C1 segment of cervical spinal cord (tissue), 14 donors: ENCODE measurements around the gene STX8.
"Not testable (repeated sequence)": the region's sequence is repeated elsewhere in the genome, so short reads cannot be mapped to it uniquely, and the experiment has no call there.

Experiments
- DNase-seq, 14 donors: peaks; one replicate each; lab custom pipeline; 2025; lab: John Stamatoyannopoulos, UW

Gene STX8

DNA sequence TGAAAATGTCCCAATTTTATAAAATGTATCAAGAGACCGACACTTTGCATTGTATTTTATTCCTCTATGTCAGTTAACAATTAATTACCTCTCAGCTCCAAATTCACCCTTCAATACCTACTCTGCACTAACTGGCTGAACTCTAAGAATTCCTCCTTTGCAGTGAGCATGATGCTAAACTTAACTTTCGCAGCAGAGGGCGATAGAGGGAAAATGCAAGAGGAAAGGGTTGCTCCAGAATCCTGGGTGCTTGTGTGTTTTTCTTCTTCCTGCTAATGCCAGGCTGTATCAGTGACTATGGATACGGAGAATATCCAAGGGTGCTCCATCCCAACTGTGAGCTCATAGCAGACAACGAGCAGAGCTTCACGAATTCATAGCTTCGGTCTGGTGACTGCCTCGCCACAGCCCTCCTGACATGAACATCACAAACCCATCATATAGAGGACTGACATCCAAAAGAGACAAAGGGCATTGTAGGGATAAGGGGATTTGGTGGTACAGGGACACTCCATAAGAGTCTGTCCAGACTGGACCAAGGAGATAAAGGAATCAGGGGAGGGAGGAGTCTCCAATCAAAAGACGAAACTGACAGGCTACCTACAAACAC lies 172.9 kb downstream of the STX8 start:
- DNase-seq, result peak in 1 of 14 donors; percentile 0

GRCh38 chr17:9401434-9401833 lies 174.2 kb downstream of the STX8 start:
- no peak for DNase-seq

DNA sequence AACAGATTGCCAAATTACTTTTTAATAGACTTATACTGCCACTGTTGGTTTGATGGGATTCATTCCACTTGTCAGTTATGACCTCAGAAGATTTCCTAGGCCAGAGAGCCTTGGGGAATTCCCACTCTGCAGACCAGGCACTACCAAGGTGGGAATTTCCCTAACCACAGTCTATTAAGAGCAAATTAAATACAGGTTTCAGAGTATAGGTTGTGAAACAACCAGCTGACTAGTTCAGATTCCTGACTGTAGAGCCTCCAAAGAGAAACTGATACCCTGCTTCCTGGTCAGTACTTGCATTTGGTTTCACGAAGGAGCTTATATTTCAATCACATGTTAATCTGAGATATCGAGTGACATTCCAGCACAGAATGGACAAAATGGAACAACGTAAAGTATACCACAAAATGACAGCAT lies 186.5 kb downstream of the STX8 start:
- DNase-seq, result no peak

DNA sequence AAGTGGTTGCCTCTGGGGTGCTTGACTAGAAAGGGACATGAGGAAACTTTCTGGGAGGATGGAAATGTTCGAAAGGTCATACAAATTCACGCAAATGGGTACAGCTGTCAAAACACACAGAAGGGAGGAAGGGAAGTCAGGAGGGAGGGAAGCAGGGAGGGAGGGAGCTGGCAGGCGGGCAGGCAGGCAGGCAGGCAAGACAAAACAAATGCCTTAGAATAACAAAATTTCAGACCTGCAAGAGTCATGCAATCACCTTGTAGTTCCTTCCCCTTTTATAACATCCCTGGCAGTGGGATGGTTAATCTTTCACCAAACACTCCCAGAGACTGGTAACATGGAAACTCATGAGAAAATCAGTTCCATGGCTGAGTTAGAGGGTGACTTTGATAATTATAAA lies 189.2 kb downstream of the STX8 start:
- DNase-seq, result no peak

DNA sequence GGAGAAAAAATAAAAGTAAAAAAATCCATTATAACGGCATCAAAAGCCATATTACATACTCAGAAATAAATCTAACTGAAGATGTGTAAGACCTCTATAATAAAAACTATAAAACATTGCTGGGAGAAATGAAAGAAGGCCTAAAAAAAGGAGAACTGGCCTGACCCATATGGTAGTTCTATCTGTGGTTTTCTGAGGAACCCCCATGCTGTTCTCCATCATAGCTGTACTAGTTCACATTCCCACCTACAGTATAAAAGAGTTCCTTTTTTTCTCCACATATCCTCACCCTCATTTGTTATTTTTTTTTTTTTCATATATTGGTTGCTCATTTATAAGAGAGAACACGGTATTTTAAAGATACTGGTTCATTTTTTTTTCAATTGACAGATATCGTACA lies 191.8 kb downstream of the STX8 start:
- no peak for DNase-seq

- no peak for DNase-seq
Observed at GRCh38 chr17:9382626-9383025, 193.0 kb downstream of the STX8 start.

DNA sequence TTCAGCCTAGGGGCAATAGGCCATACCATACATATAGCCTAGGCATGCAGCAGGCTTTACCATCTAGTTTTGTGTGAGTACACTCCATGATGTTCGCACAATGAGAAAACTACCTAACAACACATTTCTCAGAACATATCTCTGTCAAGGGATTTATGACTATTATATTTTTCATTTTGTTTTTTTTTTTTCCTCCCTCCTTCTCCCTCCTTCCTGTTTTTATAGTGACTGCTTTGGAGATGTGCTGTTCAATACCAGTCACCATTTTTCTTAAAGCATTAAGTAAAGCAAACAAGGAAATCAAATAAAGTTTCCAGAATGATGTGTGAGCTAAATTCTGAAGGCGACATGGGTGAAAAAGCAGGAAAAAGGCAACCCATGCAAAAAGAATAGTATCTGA lies 194.6 kb downstream of the STX8 start:
- no peak for DNase-seq

DNA sequence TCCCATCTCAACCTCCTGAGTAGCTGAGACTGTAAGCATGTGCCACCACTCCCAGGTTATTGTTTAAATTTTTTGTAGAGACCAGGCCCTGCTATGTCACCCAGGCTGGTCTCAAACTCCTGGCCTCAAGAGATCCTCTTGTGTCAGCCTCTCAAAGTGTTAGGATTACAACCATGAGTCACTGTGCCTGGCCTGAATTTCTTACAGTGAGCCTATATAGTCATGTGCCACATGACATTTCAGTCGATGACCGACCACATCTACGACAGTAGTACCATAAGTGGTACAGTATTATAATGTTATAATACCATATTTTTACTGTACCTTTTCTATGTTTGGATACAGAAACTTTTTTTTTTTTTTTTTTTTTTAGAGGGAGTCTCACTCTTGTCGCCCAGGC lies 195.3 kb downstream of the STX8 start:
- no peak for DNase-seq

GRCh38 chr17:9376177-9376576 lies 199.4 kb downstream of the STX8 start:
- DNase-seq, result not testable (repeated sequence)

GRCh38 chr17:9371019-9371418 lies 204.6 kb downstream of the STX8 start:
- no peak for DNase-seq

DNA sequence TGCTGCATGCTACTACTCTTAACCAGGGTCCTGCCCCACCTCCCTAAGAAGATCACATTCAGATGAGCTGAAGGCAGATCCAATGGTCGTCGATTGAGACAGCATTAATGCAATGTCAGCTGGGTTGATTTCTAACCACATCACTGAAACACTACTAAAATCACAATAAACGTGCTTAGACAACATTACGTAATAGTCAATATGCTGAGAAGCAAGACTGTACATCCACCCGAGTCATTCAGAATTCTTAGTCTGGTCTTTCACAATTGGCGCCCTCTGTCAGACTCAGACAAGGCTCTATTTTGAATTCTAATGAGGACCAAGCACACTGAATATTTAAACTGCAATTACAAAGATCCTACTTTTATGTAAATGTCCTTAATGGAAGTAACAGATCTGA lies 205.2 kb downstream of the STX8 start:
- no peak for DNase-seq

GRCh38 chr17:9368631-9369030 lies 207.0 kb downstream of the STX8 start:
- DNase-seq, result no peak

GRCh38 chr17:9367156-9367555 lies 208.5 kb downstream of the STX8 start:
- no peak for DNase-seq

DNA sequence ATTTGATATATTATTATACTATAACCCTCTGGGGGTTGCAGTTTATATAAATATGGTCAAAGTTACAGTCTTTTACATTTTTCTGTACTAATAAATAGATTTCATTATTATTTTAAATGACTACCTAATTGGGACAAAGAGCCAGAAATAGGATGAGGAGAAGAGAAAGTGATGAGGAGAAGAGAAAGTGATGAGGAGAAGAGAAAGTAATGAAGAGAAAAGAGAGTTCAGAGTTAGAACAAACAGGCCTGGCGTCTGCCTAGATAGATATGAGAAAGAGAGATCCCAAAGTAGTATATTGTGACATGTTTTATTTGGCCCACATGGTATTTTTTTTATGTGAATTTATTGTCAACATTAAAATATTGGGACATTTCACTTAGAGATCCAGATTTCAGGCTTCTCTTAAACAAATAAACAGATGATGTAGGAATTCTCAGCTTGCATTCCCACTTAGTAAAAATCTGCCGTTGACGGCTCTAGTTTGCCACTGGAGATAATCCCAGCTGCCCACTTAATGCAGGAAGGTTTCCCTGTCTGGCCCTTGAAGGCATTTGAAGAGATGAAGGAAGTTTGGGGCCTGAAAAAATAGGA lies 210.7 kb downstream of the STX8 start:
- no peak for DNase-seq

- no peak for DNase-seq
Observed at GRCh38 chr17:9363440-9364350, 211.9 kb downstream of the STX8 start.

- no peak for DNase-seq
Observed at GRCh38 chr17:9361188-9361955, 214.2 kb downstream of the STX8 start.

DNA sequence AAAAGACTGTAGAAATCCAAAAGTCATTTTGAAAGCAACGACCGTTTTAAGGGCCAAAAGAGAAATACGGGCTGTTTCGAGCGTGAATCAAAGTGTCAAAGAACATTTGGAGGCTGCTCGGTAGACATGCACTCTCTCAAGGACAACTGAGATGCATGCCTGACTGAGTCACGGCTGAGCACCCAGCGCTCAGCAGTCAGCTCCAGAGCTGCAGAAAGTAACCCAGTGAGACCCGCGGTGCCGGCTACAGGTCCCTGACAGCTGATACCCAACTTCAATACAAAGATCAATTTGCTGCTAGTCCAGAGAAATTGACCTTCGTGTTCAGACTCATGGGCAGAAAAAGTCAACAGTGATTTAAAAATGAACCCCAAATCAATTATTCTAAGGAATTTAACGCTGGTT lies 214.9 kb downstream of the STX8 start:
- DNase-seq, result no peak

GRCh38 chr17:9356488-9356911 lies 219.1 kb downstream of the STX8 start:
- peak in 9 of 14 donors; percentile 16 to 73 (median 45) for DNase-seq

DNA sequence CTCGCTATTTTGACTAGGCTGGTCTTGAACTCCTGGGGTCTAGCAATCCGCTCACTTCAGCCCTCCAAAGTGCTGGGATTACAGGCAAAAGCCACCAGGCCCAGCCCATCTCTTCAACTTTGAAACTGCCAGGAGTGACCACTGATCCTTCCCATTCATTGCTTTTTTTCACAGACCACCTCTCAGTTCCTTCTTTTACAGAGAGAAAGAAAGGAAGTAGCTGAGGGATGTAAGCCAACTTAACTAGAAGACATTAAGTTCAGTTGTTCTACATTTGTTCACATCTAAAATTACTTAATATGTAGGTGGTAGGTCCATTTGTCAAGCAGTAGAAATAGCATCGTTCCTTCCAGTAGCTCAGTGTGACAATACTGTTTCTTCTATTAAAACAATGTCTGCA lies 219.8 kb downstream of the STX8 start:
- DNase-seq, result no peak

- not testable (repeated sequence) for DNase-seq
Observed at GRCh38 chr17:9355231-9355630, 220.4 kb downstream of the STX8 start.

DNA sequence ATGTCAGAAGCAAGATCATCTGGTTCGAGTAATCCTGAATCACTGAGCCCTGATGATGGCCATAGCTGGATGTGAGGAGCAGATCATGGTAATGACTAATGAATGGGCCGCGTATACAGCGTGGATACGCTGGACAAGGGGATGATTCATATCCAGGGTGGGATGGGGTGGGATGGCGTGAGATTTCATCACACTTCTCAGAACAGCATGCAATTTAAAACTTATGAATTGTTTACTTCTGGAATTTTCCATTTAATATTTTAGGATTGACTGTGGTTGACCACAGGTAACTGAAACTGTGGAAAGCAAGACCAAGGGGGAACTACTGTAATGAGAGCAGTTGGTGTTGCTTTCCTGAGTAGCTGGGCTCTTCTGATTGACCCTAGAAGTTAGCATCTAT lies 225.5 kb downstream of the STX8 start:
- no peak for DNase-seq
